PC-9 (cell line): ENCODE data around the gene VAV3. TPM values are rescaled to one million over a fixed set of nuclear protein-coding genes. Genes with fewer than 3 reads are reported as not detected.
"Not testable (repeated sequence)": the region's sequence is repeated elsewhere in the genome, so short reads cannot be mapped to it uniquely, and the experiment has no call there.

Source experiments
- BruUV-seq: library from RNA; stranded (reverse); fragments of 400-500 nt; replicated peaks from 2 replicates; lab custom pipeline; 2021; lab: Mats Ljungman, UMichigan
- CTCF ChIA-PET: fragments of 300-600 bp; sonication (Branson Sonifier 250); formaldehyde crosslinking; loops from one replicate; lab custom pipeline; 2022; ENCODE audit warnings: antibody characterized with exemption; lab: Charles Lee
- POLR2A ChIA-PET: fragments of 300-600 bp; sonication (Branson Sonifier 250); formaldehyde crosslinking; loops from one replicate; lab custom pipeline; 2022; ENCODE audit warnings: antibody characterized with exemption; ENCODE audit not compliant: unreplicated experiment; lab: Charles Lee
- DNase-seq, 2 experiments: peaks; one replicate each; pipeline versions ENCODE4 v3.0.0 to v3.0.0-alpha.2; 2015 to 2022; ENCODE audit warnings: mixed read lengths in 1 of 2
- H2AFZ ChIP-seq: fragments of 200-600 bp; sonication (generic); 2 replicates; pipeline ENCODE4 v1.8.1; 2017; ENCODE audit warnings: antibody characterized with exemption
- H3F3A ChIP-seq: fragments of 200-600 bp; sonication (generic); 2 replicates; pipeline ENCODE4 v1.8.1; 2017; ENCODE audit warnings: antibody characterized with exemption, mild to moderate bottlenecking, low read depth; ENCODE audit not compliant: insufficient read depth
- H3K27ac ChIP-seq: fragments of 200-600 bp; sonication (generic); 2 replicates; pipeline ENCODE4 v1.6.1; 2016; ENCODE audit warnings: mixed run types
- H3K27me3 ChIP-seq: fragments of 200-600 bp; sonication (generic); 2 replicates; pipeline ENCODE4 v1.6.1; 2016; ENCODE audit warnings: low read depth, mixed run types; ENCODE audit not compliant: insufficient read depth
- H3K36me3 ChIP-seq: fragments of 200-600 bp; sonication (generic); 2 replicates; pipeline ENCODE4 v1.6.1; 2016; ENCODE audit warnings: low read depth, mixed run types
- H3K4me1 ChIP-seq: fragments of 200-600 bp; sonication (generic); replicated peaks from 2 replicates; pipeline ENCODE4 v1.6.1; 2016; ENCODE audit warnings: mixed run types; ENCODE audit not compliant: insufficient read depth
- H3K4me2 ChIP-seq: fragments of 200-600 bp; sonication (generic); 2 replicates; pipeline ENCODE4 v1.6.1; 2017; ENCODE audit warnings: mixed run types
- H3K4me3 ChIP-seq: fragments of 200-600 bp; sonication (generic); 2 replicates; pipeline ENCODE4 v1.6.1; 2016; ENCODE audit warnings: mixed run types
- H3K79me2 ChIP-seq: fragments of 200-600 bp; sonication (generic); 2 replicates; pipeline ENCODE4 v1.6.1; 2017; ENCODE audit warnings: low read depth, mixed run types
- H3K9me2 ChIP-seq: fragments of 200-600 bp; sonication (generic); 2 replicates; pipeline ENCODE4 v1.8.1; 2017; ENCODE audit warnings: mild to moderate bottlenecking; ENCODE audit not compliant: insufficient read depth
- H3K9me3 ChIP-seq: fragments of 200-600 bp; sonication (generic); 2 replicates; pipeline ENCODE4 v1.8.1; 2016; ENCODE audit warnings: low read depth; ENCODE audit not compliant: insufficient read depth
- H4K20me1 ChIP-seq: fragments of 200-600 bp; sonication (generic); 2 replicates; pipeline ENCODE4 v1.8.1; 2017; ENCODE audit not compliant: insufficient read depth
- CTCF ChIP-seq: fragments of 200-600 bp; sonication (generic); conservative IDR thresholded peaks from 2 replicates; pipeline ENCODE4 v1.6.1; 2017; ENCODE audit warnings: mixed run types, antibody characterized with exemption, mild to moderate bottlenecking, moderate library complexity
- EZH2 ChIP-seq: fragments of 200-600 bp; sonication (generic); IDR thresholded peaks from 2 replicates; pipeline ENCODE4 v1.8.0; 2017; ENCODE audit warnings: antibody characterized with exemption, low read depth
- intact Hi-C: fragments of 100-400 bp; cut with micrococcal nuclease; formaldehyde crosslinking; loops from one replicate; pipeline ENCODE4 v1.10.0; 2022; ENCODE audit not compliant: unreplicated experiment
- total RNA-seq: library from RNA; stranded (reverse); gene quantifications from 2 replicates; pipeline ENCODE4 v1.2.3, GENCODE V29; 2021

Gene VAV3
- total RNA-seq, 1 experiment from 2014 or later, result 1.7 TPM

GRCh38 chr1:107895403-107896191 lies 69.4 kb downstream of the VAV3 start:
- no peak overlapping the region for H3K27ac ChIP-seq
- no peak overlapping the region for H3K4me3 ChIP-seq
- H3K9me3 ChIP-seq, result peaks cover 5% of the 10 kb centered on the region; the same call in 1 of the 2 replicates
- H3K4me2 ChIP-seq, result no peak overlapping the region
- TF ChIP-seq CTCF (no peak), EZH2 (no peak)
- 0 out of 2 replicates have a peak overlapping the region, but pooled peaks have one; percentile 32 for H2AFZ ChIP-seq
- no peaks in the 10 kb centered on the region; the same call in none of the 2 replicates for H3F3A ChIP-seq
- no peaks in the 10 kb centered on the region for H4K20me1 ChIP-seq
- H3K9me2 ChIP-seq, result no peaks in the 10 kb centered on the region
- H3K36me3 ChIP-seq, result no peaks in the 10 kb centered on the region
- no peak for DNase-seq
- ChIA-PET POLR2A (interaction anchor here (0.5 kb wide), 1 partner anchor 726 kb away, joined by 3 read pairs; no protein-coding TSS in a partner anchor), CTCF (no interaction called here)
- intact Hi-C loops, result no loop called here
- H3K27me3 ChIP-seq, result no peaks in the 10 kb centered on the region
- H3K4me1 ChIP-seq, result peaks cover 12% of the 10 kb centered on the region; the same call in 1 of the 2 replicates
- BruUV-seq, result no TSS peak
- H3K79me2 ChIP-seq, result no peaks in the 10 kb centered on the region

- Histone ChIP-seq H3F3A (no peaks in the 10 kb centered on the region; the same call in 1 of the 2 replicates), H3K4me1 (peaks cover 5% of the 10 kb centered on the region; the same call in 1 of the 2 replicates), H3K27me3 (no peaks in the 10 kb centered on the region), H3K27ac (no peak overlapping the region), H3K36me3 (no peaks in the 10 kb centered on the region), H2AFZ (peak overlapping the region; percentile 30; the same call in 1 of the 2 replicates), H3K4me2 (no peak overlapping the region), H3K79me2 (no peaks in the 10 kb centered on the region), H3K9me2 (no peaks in the 10 kb centered on the region), H3K9me3 (peaks cover 5% of the 10 kb centered on the region; the same call in 1 of the 2 replicates), H3K4me3 (no peak overlapping the region), H4K20me1 (no peaks in the 10 kb centered on the region)
- CTCF ChIA-PET, result no interaction called here
- no TSS peak for BruUV-seq
- POLR2A ChIA-PET, result no interaction called here
- no peak for DNase-seq
- intact Hi-C loops, result no loop called here
- TF ChIP-seq EZH2, result no peak
- no peak for TF ChIP-seq CTCF
Measured at GRCh38 chr1:107894605-107895004, 70.4 kb downstream of the VAV3 start.

- H3K36me3 ChIP-seq, H3K4me3 ChIP-seq, H3K27me3 ChIP-seq, H2AFZ ChIP-seq, H3K79me2 ChIP-seq, H3K4me1 ChIP-seq, H4K20me1 ChIP-seq, H3K4me2 ChIP-seq, DNase-seq, H3K27ac ChIP-seq, BruUV-seq, H3K9me2 ChIP-seq, intact Hi-C loops, H3K9me3 ChIP-seq, CTCF ChIA-PET, H3F3A ChIP-seq: not testable (repeated sequence)
- POLR2A ChIA-PET, result interaction anchor here (0.6 kb wide), 1 partner anchor 231 kb away, joined by 6 read pairs; no protein-coding TSS in a partner anchor
Measured at GRCh38 chr1:107893350-107893749, 71.6 kb downstream of the VAV3 start.
